ENCODE measurements around the gene CHADL.

Gene CHADL

GRCh38 chr22:41285441-41285819, 44.7 kb upstream of the CHADL start:
- peak; percentile 80 for DNase-seq
- Histone ChIP-seq H3K4me1 (peaks cover 3% of the 10 kb centered on the region), H3K9me3 (no peaks in the 10 kb centered on the region), H3K36me3 (peaks cover 44% of the 10 kb centered on the region), H3K27me3 (no peaks in the 10 kb centered on the region), H3K4me3 (ENCODE audit: low read depth, low read length) (peak overlapping the region; percentile 98)
- TF ChIP-seq CTCF (IDR thresholded peaks at IDR 0.05; ENCODE audit: low read depth, low read length) = no peak

GRCh38 chr22:41284465-41284864, 43.7 kb upstream of the CHADL start:
- no peaks in the 10 kb centered on the region for H3K27me3 ChIP-seq
- no peak for DNase-seq
- H3K36me3 ChIP-seq = peaks cover 53% of the 10 kb centered on the region
- peak overlapping the region; percentile 98 for H3K4me3 ChIP-seq (ENCODE audit: low read depth, low read length)
- no peak for TF ChIP-seq CTCF (IDR thresholded peaks at IDR 0.05; ENCODE audit: low read depth, low read length)
- H3K9me3 ChIP-seq = no peaks in the 10 kb centered on the region
- H3K4me1 ChIP-seq = peaks cover 3% of the 10 kb centered on the region

DNA sequence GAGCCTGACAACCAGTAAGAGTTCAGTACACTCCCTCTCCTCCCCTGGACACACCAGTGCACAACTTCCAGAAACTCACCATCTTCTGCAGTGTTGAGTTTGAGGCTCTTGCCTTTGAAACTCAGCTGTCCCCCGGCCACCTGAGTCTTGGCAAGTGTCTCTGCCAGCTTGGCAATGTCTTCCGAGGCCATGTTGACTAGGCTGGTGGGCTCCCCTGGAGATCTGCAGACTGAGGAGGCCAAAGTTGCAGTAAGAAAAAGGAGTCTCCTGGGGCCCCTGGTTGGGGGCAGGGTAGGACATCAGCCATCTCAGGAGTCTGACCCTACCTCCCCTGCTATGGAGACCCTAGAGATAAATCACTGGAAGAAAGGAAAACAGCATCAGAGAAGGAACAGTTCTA, 40.1 kb upstream of the CHADL start:
- no peaks in the 10 kb centered on the region for H3K4me1 ChIP-seq
- H3K4me3 ChIP-seq (ENCODE audit: low read depth, low read length) = no peak overlapping the region
- H3K9me3 ChIP-seq = no peaks in the 10 kb centered on the region
- H3K27me3 ChIP-seq = no peaks in the 10 kb centered on the region
- H3K36me3 ChIP-seq = peaks cover 87% of the 10 kb centered on the region
- DNase-seq = no peak
- no peak for TF ChIP-seq CTCF (IDR thresholded peaks at IDR 0.05; ENCODE audit: low read depth, low read length)

- no peaks in the 10 kb centered on the region for H3K27me3 ChIP-seq
Observed at GRCh38 chr22:41280065-41280464, 39.3 kb upstream of the CHADL start.

GRCh38 chr22:41274856-41275255, 34.1 kb upstream of the CHADL start:
- no peak overlapping the region for H3K4me3 ChIP-seq (ENCODE audit: low read depth, low read length)
- H3K36me3 ChIP-seq = peaks cover 93% of the 10 kb centered on the region
- no peak for DNase-seq
- no peaks in the 10 kb centered on the region for H3K9me3 ChIP-seq
- no peak for TF ChIP-seq CTCF (IDR thresholded peaks at IDR 0.05; ENCODE audit: low read depth, low read length)
- no peaks in the 10 kb centered on the region for H3K27me3 ChIP-seq
- no peaks in the 10 kb centered on the region for H3K4me1 ChIP-seq

More at GRCh38 chr22:41280065-41280464, 39.3 kb upstream of the CHADL start:
- DNase-seq = no peak
- Histone ChIP-seq H3K9me3 (no peaks in the 10 kb centered on the region), H3K36me3 (peaks cover 94% of the 10 kb centered on the region), H3K4me3 (ENCODE audit: low read depth, low read length) (no peak overlapping the region), H3K4me1 (no peaks in the 10 kb centered on the region)
- no peak for TF ChIP-seq CTCF (IDR thresholded peaks at IDR 0.05; ENCODE audit: low read depth, low read length)

DNA sequence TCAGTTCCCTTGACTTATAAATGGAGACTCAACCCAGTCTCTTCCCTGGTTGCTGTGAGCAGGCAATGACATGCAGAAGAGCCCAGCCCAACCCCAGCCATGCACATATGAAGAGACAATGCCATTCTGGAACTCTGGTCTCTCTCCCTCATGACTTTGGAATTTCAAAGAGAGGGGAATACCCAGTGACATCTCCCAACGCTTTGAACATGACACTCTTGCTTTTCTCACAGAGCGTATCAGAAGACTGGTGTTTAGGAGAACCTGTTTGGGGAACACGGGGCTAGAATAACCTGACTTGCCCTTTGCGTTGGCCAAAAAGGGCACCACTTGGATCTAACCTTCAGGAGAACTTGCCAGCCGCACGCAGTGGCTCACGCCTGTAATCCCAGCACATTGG, 32.4 kb upstream of the CHADL start:
- no peak for TF ChIP-seq CTCF (IDR thresholded peaks at IDR 0.05; ENCODE audit: low read depth, low read length)
- H3K27me3 ChIP-seq = no peaks in the 10 kb centered on the region
- H3K4me1 ChIP-seq = no peaks in the 10 kb centered on the region
- peaks cover 91% of the 10 kb centered on the region for H3K36me3 ChIP-seq
- no peak overlapping the region for H3K4me3 ChIP-seq (ENCODE audit: low read depth, low read length)
- no peak for DNase-seq
- no peaks in the 10 kb centered on the region for H3K9me3 ChIP-seq

All from BE2C (cell line).